Endodermal cell (in vitro differentiated cells): ENCODE data around the gene MOSMO. TPM values are rescaled to one million over a fixed set of nuclear protein-coding genes. Genes with fewer than 3 reads are reported as not detected.

Experiments used
- DNase-seq: peaks from one replicate; pipeline ENCODE4 v3.0.0-alpha.2; 2017
- H3K27ac ChIP-seq: 2 replicates; pipeline ENCODE4 v1.5.1; 2013; ENCODE audit warnings: mild to moderate bottlenecking, low read depth, low read length, moderate library complexity
- H3K27me3 ChIP-seq: 2 replicates; pipeline ENCODE4 v1.6.1; 2013; ENCODE audit warnings: mild to moderate bottlenecking, low read length, moderate library complexity; ENCODE audit not compliant: insufficient read depth, control insufficient read depth, poor library complexity, severe bottlenecking
- H3K36me3 ChIP-seq: 2 replicates; pipeline ENCODE4 v1.7.0; 2013; ENCODE audit warnings: mild to moderate bottlenecking, low read length, moderate library complexity; ENCODE audit not compliant: control insufficient read depth, insufficient read depth
- H3K4me1 ChIP-seq: one replicate; pipeline ENCODE4 v1.7.0; 2013; ENCODE audit warnings: low read length; ENCODE audit not compliant: control insufficient read depth, insufficient read depth
- H3K4me3 ChIP-seq: 2 replicates; pipeline ENCODE4 v1.5.1; 2013; ENCODE audit warnings: mild to moderate bottlenecking, low read length, moderate library complexity
- H3K9ac ChIP-seq: 2 replicates; pipeline ENCODE4 v1.6.1; 2013; ENCODE audit warnings: mild to moderate bottlenecking, low read length, moderate library complexity; ENCODE audit not compliant: poor library complexity, severe bottlenecking; ENCODE audit errors: extremely low read depth
- H3K9me3 ChIP-seq: 2 replicates; pipeline ENCODE4 v1.6.1; 2013; ENCODE audit warnings: mild to moderate bottlenecking, low read length, moderate library complexity; ENCODE audit not compliant: control insufficient read depth
- H3K27ac Mint-ChIP-seq: 2 replicates; pipeline ENCODE4 v1.8.0; 2020; ENCODE audit warnings: mixed read lengths
- H3K27me3 Mint-ChIP-seq: 2 replicates; pipeline ENCODE4 v1.8.0; 2021; ENCODE audit warnings: mild to moderate bottlenecking, mixed read lengths; ENCODE audit not compliant: insufficient read depth
- H3K36me3 Mint-ChIP-seq: 2 replicates; pipeline ENCODE4 v1.8.0; 2020; ENCODE audit warnings: low read depth, mixed read lengths
- H3K4me1 Mint-ChIP-seq: 2 replicates; pipeline ENCODE4 v1.8.0; 2020; ENCODE audit warnings: mixed read lengths
- H3K4me3 Mint-ChIP-seq: 2 replicates; pipeline ENCODE4 v1.8.0; 2020; ENCODE audit warnings: mild to moderate bottlenecking, moderate library complexity, mixed read lengths
- H3K9me3 Mint-ChIP-seq: 2 replicates; pipeline ENCODE4 v1.8.0; 2020; ENCODE audit warnings: mild to moderate bottlenecking, mixed read lengths
- WGBS, 2 experiments: methylation state at CpG; one replicate each; pipeline versions ENCODE4 v1.1.5 to v1.1.7; 2013; ENCODE audit warnings: missing lambda C conversion rate in 2 of 2, mixed read lengths in 1 of 2; ENCODE audit not compliant: insufficient coverage in 1 of 2, insufficient read length in 1 of 2; 5-methylcytosine and 5-hydroxymethylcytosine counted together
- total RNA-seq, 2 donors: library from RNA; stranded (reverse); fragmentation: NEBNext Ultra II Directional in 1 of 2; extraction: Animal tissue kit (Norgen Biotek cat#: 25700) in 1 of 2; gene quantifications; 2 replicates in 1 of 2; 3 replicates in 1 of 2; pipeline ENCODE4 v1.2.1, GENCODE V29; 2021
- TF ChIP-seq, protein P1 (sequence below): fragments of 200-600 bp; sonication (generic); conservative IDR thresholded peaks from 2 replicates; pipeline ENCODE4 v1.5.0; 2021; ENCODE audit warnings: antibody characterized with exemption, mild to moderate bottlenecking

Gene MOSMO
- total RNA-seq, 2 donors from 2014 or later: 12.6 to 14.7 TPM

DNA sequence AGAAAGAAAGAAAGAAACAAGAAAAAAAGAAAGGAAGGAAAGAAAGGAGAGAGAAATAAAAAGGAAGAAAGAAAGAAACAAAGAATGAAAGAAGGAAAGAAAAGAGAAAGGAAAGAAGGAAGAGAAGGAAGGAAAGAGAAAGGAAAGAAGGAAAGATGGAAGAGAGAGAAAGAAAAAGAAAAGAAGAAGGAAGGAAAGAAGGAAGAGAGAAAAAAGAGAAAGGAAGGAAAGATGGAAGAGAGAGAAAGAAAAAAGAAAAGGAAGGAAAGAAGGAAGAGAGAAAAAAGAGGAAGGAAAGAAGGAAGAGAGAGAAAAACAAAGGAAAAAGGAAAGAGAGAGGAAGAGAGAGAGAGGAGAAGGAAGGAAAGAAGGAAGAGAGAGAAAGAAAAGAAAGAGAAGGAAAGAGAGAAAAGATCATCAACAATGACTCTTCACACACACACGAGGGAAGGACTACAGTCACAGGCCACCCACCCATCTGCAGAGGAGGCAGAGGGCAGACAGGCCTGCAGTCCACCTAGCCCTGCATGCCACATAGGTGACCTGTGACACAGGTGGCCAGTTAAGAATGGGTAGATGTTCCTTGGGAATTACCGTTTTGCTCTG lies 108.3 kb downstream of the MOSMO start:
- H3K27ac Mint-ChIP-seq: no peak overlapping the region
- DNase-seq: no peak
- H3K4me1 Mint-ChIP-seq: no peaks in the 10 kb centered on the region
- H3K4me3 ChIP-seq: no peak overlapping the region
- no peaks in the 10 kb centered on the region for H3K9me3 ChIP-seq
- H3K4me1 ChIP-seq: no peaks in the 10 kb centered on the region
- H3K9ac ChIP-seq: no peak overlapping the region
- 86% methylated on average over 2 of the region's 2 CpGs; no CpG with 5 or more reads in 1 of the 2 experiments for WGBS, 2 experiments
- no peaks in the 10 kb centered on the region for H3K36me3 ChIP-seq
- no peak overlapping the region for H3K4me3 Mint-ChIP-seq
- no peaks in the 10 kb centered on the region for H3K9me3 Mint-ChIP-seq
- H3K27ac ChIP-seq: no peak overlapping the region
- H3K27me3 Mint-ChIP-seq: peaks cover 2% of the 10 kb centered on the region
- TF ChIP-seq, protein P1, sequence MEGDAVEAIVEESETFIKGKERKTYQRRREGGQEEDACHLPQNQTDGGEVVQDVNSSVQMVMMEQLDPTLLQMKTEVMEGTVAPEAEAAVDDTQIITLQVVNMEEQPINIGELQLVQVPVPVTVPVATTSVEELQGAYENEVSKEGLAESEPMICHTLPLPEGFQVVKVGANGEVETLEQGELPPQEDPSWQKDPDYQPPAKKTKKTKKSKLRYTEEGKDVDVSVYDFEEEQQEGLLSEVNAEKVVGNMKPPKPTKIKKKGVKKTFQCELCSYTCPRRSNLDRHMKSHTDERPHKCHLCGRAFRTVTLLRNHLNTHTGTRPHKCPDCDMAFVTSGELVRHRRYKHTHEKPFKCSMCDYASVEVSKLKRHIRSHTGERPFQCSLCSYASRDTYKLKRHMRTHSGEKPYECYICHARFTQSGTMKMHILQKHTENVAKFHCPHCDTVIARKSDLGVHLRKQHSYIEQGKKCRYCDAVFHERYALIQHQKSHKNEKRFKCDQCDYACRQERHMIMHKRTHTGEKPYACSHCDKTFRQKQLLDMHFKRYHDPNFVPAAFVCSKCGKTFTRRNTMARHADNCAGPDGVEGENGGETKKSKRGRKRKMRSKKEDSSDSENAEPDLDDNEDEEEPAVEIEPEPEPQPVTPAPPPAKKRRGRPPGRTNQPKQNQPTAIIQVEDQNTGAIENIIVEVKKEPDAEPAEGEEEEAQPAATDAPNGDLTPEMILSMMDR: no peak
- H3K27me3 ChIP-seq: no peaks in the 10 kb centered on the region
- no peaks in the 10 kb centered on the region for H3K36me3 Mint-ChIP-seq

DNA sequence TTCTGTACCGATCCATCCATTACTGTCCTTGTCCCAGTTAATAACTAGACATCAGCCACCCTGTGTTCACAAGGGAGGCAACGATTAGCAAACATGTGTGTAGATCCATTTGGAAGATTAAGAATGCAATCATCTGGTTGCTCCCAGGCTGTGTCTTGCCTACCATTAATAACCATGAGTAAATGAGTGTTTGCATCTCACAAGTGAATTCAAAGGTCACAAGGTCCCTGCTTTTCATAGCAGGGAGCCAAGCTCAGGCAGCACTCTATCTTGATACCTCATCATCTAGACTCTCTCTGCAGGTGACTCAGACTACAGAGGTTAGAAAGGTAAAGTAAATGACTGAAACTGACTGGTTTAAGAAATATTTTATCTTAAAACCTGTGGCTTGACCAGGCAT lies 109.7 kb downstream of the MOSMO start:
- Histone ChIP-seq H3K4me1 (no peaks in the 10 kb centered on the region), H3K4me3 (no peak overlapping the region), H3K36me3 (no peaks in the 10 kb centered on the region), H3K9ac (no peak overlapping the region), H3K9me3 (no peaks in the 10 kb centered on the region), H3K27ac (no peak overlapping the region), H3K27me3 (no peaks in the 10 kb centered on the region)
- H3K27me3 Mint-ChIP-seq: peaks cover 5% of the 10 kb centered on the region
- H3K9me3 Mint-ChIP-seq: no peaks in the 10 kb centered on the region
- no peaks in the 10 kb centered on the region for H3K4me1 Mint-ChIP-seq
- DNase-seq: no peak
- H3K36me3 Mint-ChIP-seq: no peaks in the 10 kb centered on the region
- no peak overlapping the region for H3K27ac Mint-ChIP-seq
- no peak overlapping the region for H3K4me3 Mint-ChIP-seq
- TF ChIP-seq, protein P1: no peak
- 95 to 100% methylated on average over 2 of the region's 2 CpGs for WGBS, 2 experiments

DNA sequence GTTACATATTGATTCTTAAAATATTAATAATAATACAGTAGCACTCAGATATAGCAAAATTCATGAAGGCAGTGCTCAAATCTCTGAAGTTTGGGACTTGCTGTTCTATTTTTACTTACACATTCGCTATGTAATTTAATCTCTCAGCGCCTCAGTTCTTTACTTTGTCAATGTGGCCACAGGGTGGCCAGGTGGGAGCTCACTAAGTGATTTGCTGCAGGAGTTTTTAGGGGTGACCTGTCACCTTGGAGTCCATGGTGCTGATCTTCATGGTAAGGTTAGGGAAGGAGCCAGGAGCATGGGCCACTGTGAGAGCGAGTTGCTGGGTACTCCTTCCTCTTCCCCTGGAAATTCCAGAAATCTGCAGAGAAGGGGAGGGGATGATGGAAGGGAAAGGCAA lies 112.5 kb downstream of the MOSMO start:
- WGBS, 2 experiments: 85% methylated on average over 3 of the region's 3 CpGs; no CpG with 5 or more reads in 1 of the 2 experiments

More for the DNA sequence above, 112.5 kb downstream of the MOSMO start:
- H3K9me3 ChIP-seq: no peaks in the 10 kb centered on the region
- H3K27me3 Mint-ChIP-seq: peaks cover 5% of the 10 kb centered on the region
- H3K4me3 ChIP-seq: no peak overlapping the region
- H3K4me1 Mint-ChIP-seq: no peaks in the 10 kb centered on the region
- no peak overlapping the region for H3K27ac Mint-ChIP-seq
- H3K9ac ChIP-seq: no peak overlapping the region
- no peaks in the 10 kb centered on the region for H3K27me3 ChIP-seq
- H3K36me3 ChIP-seq: no peaks in the 10 kb centered on the region
- TF ChIP-seq, protein P1: peak; percentile 67
- H3K9me3 Mint-ChIP-seq: no peaks in the 10 kb centered on the region
- H3K36me3 Mint-ChIP-seq: no peaks in the 10 kb centered on the region
- H3K4me3 Mint-ChIP-seq: no peak overlapping the region
- H3K27ac ChIP-seq: no peak overlapping the region
- peak; percentile 54 for DNase-seq
- no peaks in the 10 kb centered on the region for H3K4me1 ChIP-seq
